GM23248 (cell line): ENCODE data around the gene ATP8B3. TPM values are rescaled to one million over a fixed set of nuclear protein-coding genes. Genes with fewer than 3 reads are reported as not detected.

Experiments used
- DNase-seq: peaks from one replicate; pipeline ENCODE4 v3.0.0-alpha.2; 2015
- H2AFZ ChIP-seq: fragments of 200-600 bp; sonication (generic); 2 replicates; pipeline ENCODE4 v1.6.1; 2016; ENCODE audit warnings: antibody characterized with exemption
- H3F3A ChIP-seq: fragments of 200-600 bp; sonication (generic); 2 replicates; pipeline ENCODE4 v1.6.1; 2016; ENCODE audit warnings: mild to moderate bottlenecking, antibody characterized with exemption, mixed run types; ENCODE audit not compliant: insufficient read depth
- H3K27ac ChIP-seq: fragments of 200-600 bp; sonication (generic); 2 replicates; pipeline ENCODE4 v1.5.1; 2016; ENCODE audit warnings: mild to moderate bottlenecking
- H3K27me3 ChIP-seq: fragments of 200-600 bp; sonication (generic); replicated peaks from 2 replicates; pipeline ENCODE4 v1.6.1; 2016; ENCODE audit warnings: mild to moderate bottlenecking; ENCODE audit not compliant: insufficient read depth
- H3K36me3 ChIP-seq: fragments of 200-600 bp; sonication (generic); 2 replicates; pipeline ENCODE4 v1.6.1; 2016; ENCODE audit warnings: low read depth, mild to moderate bottlenecking
- H3K4me1 ChIP-seq: fragments of 200-600 bp; sonication (generic); 2 replicates; pipeline ENCODE4 v1.6.1; 2016; ENCODE audit warnings: mild to moderate bottlenecking; ENCODE audit not compliant: insufficient read depth
- H3K4me2 ChIP-seq: fragments of 200-600 bp; sonication (generic); one replicate; pipeline ENCODE4 v1.6.1; 2016; ENCODE audit warnings: mild to moderate bottlenecking; ENCODE audit not compliant: unreplicated experiment
- H3K4me3 ChIP-seq: fragments of 200-600 bp; sonication (generic); 2 replicates; pipeline ENCODE4 v1.5.1; 2016; ENCODE audit warnings: mild to moderate bottlenecking
- H3K79me2 ChIP-seq: fragments of 200-600 bp; sonication (generic); 2 replicates; pipeline ENCODE4 v1.6.1; 2016; ENCODE audit warnings: mild to moderate bottlenecking; ENCODE audit not compliant: insufficient read depth
- H3K9ac ChIP-seq: fragments of 200-600 bp; sonication (generic); 2 replicates; pipeline ENCODE4 v1.6.1; 2016; ENCODE audit warnings: mild to moderate bottlenecking
- H3K9me2 ChIP-seq: fragments of 200-600 bp; sonication (generic); 2 replicates; pipeline ENCODE4 v1.6.1; 2016; ENCODE audit warnings: mixed run types, mild to moderate bottlenecking, moderate library complexity; ENCODE audit not compliant: insufficient read depth
- H3K9me3 ChIP-seq: fragments of 200-600 bp; sonication (generic); one replicate; pipeline ENCODE4 v1.6.1; 2017; ENCODE audit warnings: low read depth
- H4K20me1 ChIP-seq: fragments of 200-600 bp; sonication (generic); 2 replicates; pipeline ENCODE4 v1.6.0; 2016; ENCODE audit not compliant: insufficient read depth
- EZH2 ChIP-seq: fragments of 200-600 bp; sonication (generic); IDR thresholded peaks from 2 replicates; pipeline ENCODE4 v1.6.1; 2018; ENCODE audit warnings: antibody characterized with exemption, mild to moderate bottlenecking; ENCODE audit not compliant: insufficient read depth, poor library complexity, severe bottlenecking
- EZH2phosphoT487 ChIP-seq: fragments of 200-600 bp; sonication (generic); IDR thresholded peaks from 2 replicates; pipeline ENCODE4 v1.6.1; 2018; ENCODE audit warnings: antibody characterized with exemption, moderate library complexity, mild to moderate bottlenecking, low read depth; ENCODE audit not compliant: insufficient read depth
- WGBS, 2 experiments: methylation state at CpG; one replicate each; pipeline ENCODE4 v1.1.6; 2015 to 2017; ENCODE audit warnings: low lambda C conversion rate in 2 of 2, low coverage in 1 of 2; ENCODE audit errors: missing lambda C conversion rate in 2 of 2; 5-methylcytosine and 5-hydroxymethylcytosine counted together
- in situ Hi-C: fragments of 300-500 bp; cut with MboI; formaldehyde crosslinking; loops from 2 replicates; pipeline ENCODE4 v1.15.0; 2020
- polyA plus RNA-seq: library from polyadenylated mRNA; unstranded; fragments of >200 nt; fragmentation: Nextera tagmentation; extraction: Ambion mirVana; gene quantifications from 2 replicates; pipeline ENCODE4 v1.2.1, GENCODE V29; 2016
- total RNA-seq: library from RNA; depleted of rRNA; stranded (reverse); fragments of >200 nt; shearing (Covaris generic); gene quantifications from 2 replicates; pipeline ENCODE4 v1.2.3, GENCODE V29; 2014

Gene ATP8B3
- total and polyA plus RNA-seq, 2 experiments from 2014 or later = 0.32 to 1.8 TPM

GRCh38 chr19:1782521-1782920, 29.6 kb downstream of the ATP8B3 start:
- H3K27me3 ChIP-seq = peaks cover 28% of the 10 kb centered on the region
- H3K4me2 ChIP-seq = no peak overlapping the region
- DNase-seq = peak; percentile 26
- no peaks in the 10 kb centered on the region for H3K4me1 ChIP-seq
- no peak overlapping the region for H3K9ac ChIP-seq
- no peak overlapping the region for H2AFZ ChIP-seq
- H3K4me3 ChIP-seq = no peak overlapping the region
- H3K9me2 ChIP-seq = no peaks in the 10 kb centered on the region
- in situ Hi-C loops = no loop called here
- no peaks in the 10 kb centered on the region for H3F3A ChIP-seq
- H3K36me3 ChIP-seq = no peaks in the 10 kb centered on the region
- no peak overlapping the region for H3K27ac ChIP-seq
- H3K9me3 ChIP-seq = no peaks in the 10 kb centered on the region
- TF ChIP-seq EZH2 = no peak
- no peak for TF ChIP-seq EZH2phosphoT487
- H4K20me1 ChIP-seq = no peaks in the 10 kb centered on the region
- 25 to 30% methylated on average over 6 to 7 of the region's 7 CpGs for WGBS, 2 experiments
- H3K79me2 ChIP-seq = no peaks in the 10 kb centered on the region

DNA sequence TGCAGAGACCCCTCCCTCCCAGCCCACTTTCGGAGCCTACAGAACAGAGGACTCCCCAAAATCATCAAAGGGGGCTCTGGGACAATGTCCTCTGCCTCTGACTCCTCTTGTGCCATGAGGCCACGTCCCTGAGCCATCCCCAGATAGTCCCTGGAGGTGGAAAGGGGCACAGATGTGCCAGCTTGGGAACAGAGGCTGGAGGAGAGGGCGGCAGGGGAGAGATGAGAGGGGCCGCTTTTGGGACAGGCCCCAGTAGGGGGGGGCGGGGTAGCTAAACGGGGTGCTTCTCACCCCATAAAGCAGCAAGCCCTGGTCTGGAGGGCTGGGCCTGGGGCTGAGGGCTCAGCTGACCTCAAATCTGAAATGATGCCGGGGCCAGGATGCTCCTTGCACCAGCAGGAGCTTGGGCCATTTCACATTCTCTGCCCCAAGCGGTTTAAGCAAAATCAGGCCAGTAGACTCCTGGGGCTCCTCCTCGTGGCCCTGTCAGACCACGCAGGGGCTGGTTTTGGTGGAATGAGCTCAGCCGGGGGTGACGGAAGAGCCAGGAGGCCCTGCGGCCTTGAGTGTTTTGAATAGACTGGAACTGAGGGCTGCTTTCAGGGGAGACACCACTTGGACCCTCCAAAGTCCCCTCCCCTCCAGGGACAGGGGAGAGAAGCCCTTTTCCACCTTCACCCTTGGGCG, 31.7 kb downstream of the ATP8B3 start:
- WGBS, 2 experiments = 21 to 22% methylated on average over 12 to 14 of the region's 14 CpGs
- Histone ChIP-seq H4K20me1 (no peaks in the 10 kb centered on the region), H3K9ac (no peak overlapping the region), H2AFZ (no peak overlapping the region), H3K4me2 (no peak overlapping the region), H3K9me2 (no peaks in the 10 kb centered on the region), H3K4me1 (no peaks in the 10 kb centered on the region), H3K4me3 (no peak overlapping the region), H3K27me3 (peaks cover 47% of the 10 kb centered on the region), H3K36me3 (no peaks in the 10 kb centered on the region), H3K9me3 (no peaks in the 10 kb centered on the region), H3F3A (no peaks in the 10 kb centered on the region), H3K79me2 (no peaks in the 10 kb centered on the region), H3K27ac (no peak overlapping the region)
- in situ Hi-C loops = no loop called here
- TF ChIP-seq EZH2phosphoT487 = no peak
- TF ChIP-seq EZH2 = no peak
- DNase-seq = peak; percentile 75

DNA sequence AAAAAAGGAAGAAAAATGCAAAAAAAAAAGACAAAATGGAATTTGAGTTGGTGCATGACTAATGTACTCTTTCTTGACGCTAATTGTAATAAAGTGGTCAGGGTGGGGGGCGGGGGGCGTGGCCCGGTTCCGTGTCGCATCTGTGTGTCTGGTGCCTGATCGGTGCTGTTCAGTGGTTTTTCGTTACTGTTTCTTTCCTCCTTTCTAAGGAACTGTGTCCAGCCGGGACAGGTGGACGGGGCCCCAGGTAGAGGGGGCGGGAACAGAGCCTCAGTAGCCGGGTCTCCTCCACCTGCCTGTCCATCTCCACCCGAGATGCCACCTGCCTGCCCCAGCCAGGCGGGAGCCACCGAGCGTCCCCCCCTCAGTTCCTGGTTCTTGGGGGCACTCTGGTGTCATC, 32.5 kb downstream of the ATP8B3 start:
- DNase-seq = no peak
- Histone ChIP-seq H3F3A (no peaks in the 10 kb centered on the region), H3K9me2 (no peaks in the 10 kb centered on the region), H3K27me3 (peaks cover 56% of the 10 kb centered on the region), H3K9ac (no peak overlapping the region), H3K36me3 (no peaks in the 10 kb centered on the region), H4K20me1 (no peaks in the 10 kb centered on the region), H3K4me3 (no peak overlapping the region), H3K9me3 (no peaks in the 10 kb centered on the region), H3K79me2 (no peaks in the 10 kb centered on the region), H2AFZ (no peak overlapping the region), H3K4me2 (no peak overlapping the region), H3K27ac (no peak overlapping the region), H3K4me1 (no peaks in the 10 kb centered on the region)
- WGBS, 2 experiments = 17 to 19% methylated on average over 16 of the region's 16 CpGs
- no peak for TF ChIP-seq EZH2phosphoT487
- no peak for TF ChIP-seq EZH2
- in situ Hi-C loops = no loop called here

DNA sequence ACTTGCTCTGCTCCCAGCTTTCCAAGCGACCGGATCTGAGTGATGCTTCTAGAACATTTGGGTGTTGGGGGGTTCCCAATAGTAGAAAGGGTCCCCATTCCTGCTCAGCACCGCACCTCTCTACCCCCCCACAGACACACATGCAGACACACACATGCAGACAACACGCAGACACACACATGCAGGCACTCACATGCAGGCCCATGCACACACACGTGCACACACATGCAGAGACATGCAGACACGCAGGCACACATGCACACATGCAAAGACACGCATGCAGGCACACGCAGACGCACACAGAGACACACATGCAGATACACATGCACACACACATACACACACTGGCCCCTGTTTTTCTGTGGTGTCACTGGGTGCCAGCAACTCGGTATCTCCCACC, 34.9 kb downstream of the ATP8B3 start:
- Histone ChIP-seq H3K27me3 (peaks cover 67% of the 10 kb centered on the region), H3K4me1 (no peaks in the 10 kb centered on the region), H3K36me3 (no peaks in the 10 kb centered on the region), H2AFZ (no peak overlapping the region), H3K9me3 (no peaks in the 10 kb centered on the region), H3K9ac (no peak overlapping the region), H3F3A (no peaks in the 10 kb centered on the region), H3K4me3 (no peak overlapping the region), H3K79me2 (no peaks in the 10 kb centered on the region), H3K4me2 (no peak overlapping the region), H3K27ac (no peak overlapping the region), H4K20me1 (no peaks in the 10 kb centered on the region), H3K9me2 (no peaks in the 10 kb centered on the region)
- 46 to 47% methylated on average over 10 of the region's 10 CpGs for WGBS, 2 experiments
- no peak for DNase-seq
- in situ Hi-C loops = no loop called here
- TF ChIP-seq EZH2phosphoT487 (no peak), EZH2 (no peak)
